DMS53 treated with DMSO at 0.1 percent for 48 hours (cell line): Measurements from ENCODE around the gene OR10A5.
"Not testable (repeated sequence)": the region's sequence is repeated elsewhere in the genome, so short reads cannot be mapped to it uniquely, and the experiment has no call there.

Source experiments
- DNase-seq: peaks from one replicate; lab custom pipeline; 2025; ENCODE audit not compliant: unreplicated experiment; lab: John Stamatoyannopoulos, UW

The OR10A5 gene

DNA sequence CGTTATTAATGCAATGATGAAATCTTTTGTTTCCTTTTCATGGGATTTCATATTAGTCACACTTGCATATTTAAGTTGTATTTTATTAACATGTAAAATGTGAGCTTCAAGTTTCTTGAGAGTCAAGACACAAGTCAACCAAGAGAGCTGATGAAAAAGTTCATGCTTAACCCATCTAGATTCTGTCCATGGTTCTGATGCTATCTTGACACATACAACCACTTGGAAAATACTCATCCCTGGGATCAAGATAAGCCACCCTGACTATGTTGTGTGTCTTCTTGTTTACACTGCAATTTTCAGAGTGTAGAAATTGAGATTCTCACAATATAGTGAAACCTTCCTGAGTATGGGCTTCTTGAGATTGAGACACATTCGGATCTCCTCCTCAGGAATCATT, 30.3 kb downstream of the OR10A5 start:
- no peak for DNase-seq

GRCh38 chr11:6876325-6876724, 30.8 kb downstream of the OR10A5 start, which contains the start of gene OR10A4:
Gene OR10A4 (plus strand): TSS chr11:6876625. CDS start chr11:6876648, 23 bp downstream.
- DNase-seq, result no peak

GRCh38 chr11:6876914-6877313, 31.4 kb downstream of the OR10A5 start:
- no peak for DNase-seq

DNA sequence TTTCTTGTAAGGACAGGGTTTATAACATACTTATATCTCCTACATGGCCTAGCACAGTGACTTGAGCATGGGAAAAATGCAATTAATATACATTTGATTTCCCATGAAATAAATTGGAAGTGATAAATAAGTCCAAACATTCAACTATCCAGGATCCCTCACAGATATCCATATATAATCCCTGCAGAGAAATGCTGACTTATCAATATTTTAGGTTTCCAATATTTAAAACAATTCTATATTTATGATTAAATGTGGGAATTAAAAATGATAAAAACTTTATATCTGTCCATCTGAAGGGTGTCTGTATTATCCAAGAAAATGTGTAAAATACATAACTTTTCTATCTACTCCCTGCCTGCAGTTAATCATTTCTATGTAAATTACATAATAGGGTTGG, 37.3 kb downstream of the OR10A5 start:
- DNase-seq, result no peak

- not testable (repeated sequence) for DNase-seq
These were observed 42.2 kb downstream of the OR10A5 start for GRCh38 chr11:6887711-6888110.

DNA sequence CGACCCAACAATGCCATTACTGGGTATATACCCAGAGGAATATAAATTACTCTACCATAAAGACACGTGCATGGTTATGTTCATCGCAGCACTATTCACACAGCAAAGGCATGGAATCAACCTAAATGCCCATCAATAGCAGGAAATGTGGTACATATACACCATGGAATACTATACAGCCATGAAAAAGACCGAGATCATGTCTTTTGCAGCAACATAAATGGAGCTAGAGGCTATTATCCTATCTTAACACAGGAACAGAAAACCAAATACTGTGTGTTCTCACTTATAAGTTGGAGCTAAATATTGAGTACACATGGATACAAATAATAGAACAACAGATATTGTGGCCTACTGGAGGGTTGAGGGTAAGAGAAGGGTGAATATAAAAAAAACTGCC, 43.3 kb downstream of the OR10A5 start:
- DNase-seq, result no peak

- no peak for DNase-seq
These were observed 44.4 kb downstream of the OR10A5 start for GRCh38 chr11:6889835-6890234.

DNA sequence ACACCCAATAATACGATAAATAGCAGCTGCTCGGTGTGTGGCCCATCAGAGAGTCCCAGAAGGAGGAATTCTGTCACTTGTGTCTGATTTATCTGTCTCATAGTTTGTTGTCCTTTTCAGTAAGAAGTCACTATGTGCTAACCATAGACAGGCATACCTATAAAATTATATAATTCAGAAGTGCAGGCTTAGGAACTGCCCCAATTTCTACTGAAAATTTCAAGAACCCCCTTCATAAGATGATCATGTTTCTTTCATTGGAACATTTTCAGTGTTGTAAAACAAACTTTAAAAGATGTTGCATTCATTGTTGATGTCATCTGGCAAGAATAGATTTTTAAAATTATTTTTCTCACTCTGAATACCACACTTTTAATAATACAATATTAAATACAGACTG, 46.9 kb downstream of the OR10A5 start, which contains the start of gene OR2D2:
Gene OR2D2, minus strand, starts transcription at position 101 of the 400 bp plus-strand sequence. Its CDS starts 0 bp downstream, at position 101.
- no peak for DNase-seq

GRCh38 chr11:6894097-6894496, 48.6 kb downstream of the OR10A5 start:
- no peak for DNase-seq

DNA sequence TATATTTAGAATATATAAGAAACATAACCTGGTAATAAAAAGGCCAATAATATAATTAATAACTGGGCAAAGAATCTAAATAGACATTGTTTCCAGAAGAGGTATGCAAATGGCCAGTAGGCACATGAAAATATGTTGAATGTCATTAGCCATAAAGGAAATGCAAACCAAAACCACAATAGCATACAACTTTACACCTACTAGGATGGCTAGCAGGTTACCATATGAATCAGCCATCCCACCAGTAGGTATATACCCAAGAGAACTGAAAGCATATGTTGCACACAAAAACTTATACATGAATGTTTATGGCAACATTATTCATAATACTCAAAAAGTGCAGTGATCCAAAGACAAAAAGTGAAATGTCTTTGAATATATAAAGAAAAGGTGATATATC, 49.5 kb downstream of the OR10A5 start:
- no peak for DNase-seq
